HG02870 (cell line): Measurements from ENCODE around the gene TNFRSF14.

Source experiments
- ATAC-seq: cut with Tn5 transposase; IDR thresholded peaks from one replicate; pipeline ENCODE4 v1.9.1; 2021; ENCODE audit warnings: mild to moderate bottlenecking, moderate library complexity; ENCODE audit not compliant: unreplicated experiment

Gene TNFRSF14

DNA sequence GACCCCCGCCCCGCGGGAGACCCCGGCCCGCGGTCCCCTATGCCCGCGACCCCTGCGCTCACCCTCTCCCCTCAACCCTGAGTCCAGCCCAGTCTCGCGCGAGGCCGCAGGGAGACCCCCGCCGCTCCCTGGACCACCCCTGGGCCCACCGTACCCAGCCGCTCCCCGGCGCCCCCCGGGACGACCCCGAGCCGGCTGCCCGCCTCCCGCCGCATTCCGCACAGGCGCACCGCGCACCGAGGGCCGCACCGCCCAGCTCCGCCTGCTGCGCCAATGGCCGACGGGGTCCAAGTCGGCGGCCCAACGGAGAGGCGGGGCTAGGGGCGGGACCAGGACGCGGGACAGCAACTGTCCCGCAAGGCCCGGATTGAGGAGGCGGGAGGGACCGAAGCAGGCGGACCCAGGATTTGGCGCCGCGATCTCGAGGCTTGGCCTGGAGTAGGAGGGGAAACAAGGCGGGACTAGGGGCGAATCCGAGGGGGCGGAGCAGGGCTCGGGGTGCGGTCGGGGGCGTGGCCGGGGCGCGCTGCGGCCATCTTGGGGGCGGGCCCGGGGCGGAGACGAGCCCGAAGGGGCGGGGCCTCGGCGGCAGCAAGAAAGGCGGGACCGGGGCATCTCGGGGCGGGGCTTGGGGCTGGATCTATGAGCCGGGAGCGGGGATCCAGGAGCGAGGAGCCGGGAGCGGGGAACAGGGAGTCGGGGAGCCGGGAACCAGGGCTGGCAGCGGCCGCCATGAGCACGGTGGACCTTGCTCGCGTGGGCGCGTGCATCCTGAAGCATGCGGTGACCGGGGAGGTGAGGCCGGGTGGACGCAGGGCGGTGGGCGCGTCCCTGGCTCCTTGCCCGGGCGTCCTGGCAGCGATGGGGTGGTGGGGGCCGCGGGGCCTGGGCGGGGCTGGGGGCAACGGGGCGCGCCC, 30.2 kb downstream of the TNFRSF14 start, which contains the start of gene PRXL2B:
TSS of gene PRXL2B (plus strand) at position 624 of the 917 bp plus-strand sequence. CDS start at position 733, 109 bp downstream.
- peak; percentile 70 for ATAC-seq

DNA sequence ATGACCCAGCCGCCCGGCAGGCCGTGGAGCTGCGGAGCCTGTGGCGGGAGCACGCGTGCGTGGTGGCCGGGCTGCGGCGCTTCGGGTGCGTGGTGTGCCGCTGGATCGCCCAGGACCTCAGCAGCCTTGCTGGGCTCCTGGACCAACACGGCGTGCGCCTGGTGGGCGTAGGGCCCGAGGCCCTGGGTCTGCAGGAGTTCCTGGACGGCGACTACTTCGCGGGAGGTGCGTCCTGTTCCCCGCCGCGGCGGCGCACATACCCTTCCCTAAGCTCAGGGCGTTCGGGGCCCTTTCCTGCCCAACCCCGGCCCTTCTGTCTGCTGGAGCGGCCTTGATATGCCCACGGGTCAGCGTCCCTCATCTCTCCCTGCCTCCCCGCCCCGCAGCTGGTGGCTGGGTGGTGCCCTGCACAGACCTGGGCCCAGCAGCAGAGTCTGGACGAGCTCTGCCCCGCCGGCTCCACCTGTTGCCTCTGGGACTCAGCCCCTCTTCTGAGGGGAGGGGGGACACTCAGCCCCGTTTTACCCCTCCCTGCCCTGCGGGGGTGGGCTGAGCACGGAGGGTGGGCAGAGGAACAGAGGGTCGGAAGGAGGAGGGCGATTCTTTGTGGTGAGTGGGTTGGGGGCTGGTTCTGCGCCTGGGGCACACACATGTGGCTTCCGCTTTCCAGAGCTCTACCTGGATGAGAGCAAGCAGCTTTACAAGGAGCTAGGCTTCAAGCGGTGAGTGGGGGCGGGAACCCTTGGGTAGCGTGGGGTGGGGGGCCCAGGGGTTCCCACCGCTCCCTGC, 31.1 kb downstream of the TNFRSF14 start:
- no peak for ATAC-seq

DNA sequence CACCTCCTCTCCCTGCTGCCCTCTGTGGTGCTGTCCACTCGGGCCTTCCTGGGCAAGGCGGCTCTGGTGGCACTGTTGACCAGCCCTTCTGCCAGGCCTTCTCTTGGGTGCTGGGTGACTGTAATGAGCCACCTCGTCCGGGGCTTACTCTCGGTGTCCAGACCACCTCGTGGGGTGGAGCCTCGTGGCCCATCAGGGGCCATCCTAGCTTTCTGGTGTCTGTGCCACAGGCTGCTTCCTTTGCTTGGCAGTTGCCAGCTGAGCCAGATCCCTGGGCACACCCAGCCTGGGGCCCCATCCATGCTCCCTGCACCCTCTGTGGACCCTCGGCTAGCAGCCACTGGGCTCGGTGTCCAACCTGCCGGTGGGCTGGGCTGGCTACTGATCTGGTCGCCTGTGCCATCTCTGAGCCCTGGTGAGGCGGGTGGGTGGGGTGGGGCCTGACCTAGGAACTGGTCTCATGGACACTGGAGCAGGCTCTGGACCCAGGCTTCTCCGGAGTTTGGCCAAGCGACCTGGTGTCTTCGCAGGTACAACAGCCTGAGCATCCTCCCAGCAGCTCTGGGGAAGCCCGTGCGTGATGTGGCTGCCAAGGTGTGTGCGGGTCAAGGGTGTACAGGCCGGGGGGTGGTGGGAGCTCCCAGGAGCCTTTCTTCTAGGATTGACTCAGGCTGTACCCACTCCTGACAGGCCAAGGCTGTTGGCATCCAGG, 31.8 kb downstream of the TNFRSF14 start:
- no peak for ATAC-seq

DNA sequence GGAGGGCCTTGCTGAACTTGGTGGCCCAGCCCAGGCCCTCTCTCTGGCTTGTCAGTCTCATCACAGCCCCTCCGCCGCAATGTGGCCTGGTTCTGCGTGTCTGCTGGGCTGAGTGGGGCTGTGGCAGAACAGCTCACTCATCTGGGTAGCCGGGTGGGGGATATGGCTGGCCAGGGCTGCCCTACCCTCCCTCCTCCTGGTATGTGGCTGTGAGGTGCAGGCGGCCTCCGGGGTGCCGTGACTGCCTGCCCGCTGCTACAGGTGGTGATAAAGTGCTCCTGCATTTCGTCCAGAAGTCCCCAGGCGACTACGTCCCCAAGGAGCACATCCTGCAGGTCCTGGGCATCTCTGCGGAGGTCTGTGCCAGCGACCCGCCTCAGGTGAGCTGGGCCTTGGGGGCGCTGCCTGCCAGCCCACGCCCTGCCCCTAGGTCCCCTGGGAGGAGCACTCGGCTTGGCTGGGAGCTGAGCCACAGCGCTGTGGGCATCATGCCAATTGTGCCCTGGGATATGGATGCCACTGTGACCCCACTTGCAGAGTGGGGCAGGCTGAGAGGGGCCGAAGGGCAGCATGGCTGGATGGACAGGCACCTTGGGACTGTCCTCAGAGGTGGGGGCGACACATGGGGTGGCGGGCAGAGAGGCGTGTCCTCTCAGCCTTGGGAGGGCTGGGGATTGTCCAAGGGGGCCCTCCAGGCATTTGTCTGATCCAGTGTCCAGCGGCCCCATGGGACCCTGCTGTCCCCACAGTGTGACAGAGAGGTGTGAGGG, 32.7 kb downstream of the TNFRSF14 start:
- ATAC-seq = no peak

DNA sequence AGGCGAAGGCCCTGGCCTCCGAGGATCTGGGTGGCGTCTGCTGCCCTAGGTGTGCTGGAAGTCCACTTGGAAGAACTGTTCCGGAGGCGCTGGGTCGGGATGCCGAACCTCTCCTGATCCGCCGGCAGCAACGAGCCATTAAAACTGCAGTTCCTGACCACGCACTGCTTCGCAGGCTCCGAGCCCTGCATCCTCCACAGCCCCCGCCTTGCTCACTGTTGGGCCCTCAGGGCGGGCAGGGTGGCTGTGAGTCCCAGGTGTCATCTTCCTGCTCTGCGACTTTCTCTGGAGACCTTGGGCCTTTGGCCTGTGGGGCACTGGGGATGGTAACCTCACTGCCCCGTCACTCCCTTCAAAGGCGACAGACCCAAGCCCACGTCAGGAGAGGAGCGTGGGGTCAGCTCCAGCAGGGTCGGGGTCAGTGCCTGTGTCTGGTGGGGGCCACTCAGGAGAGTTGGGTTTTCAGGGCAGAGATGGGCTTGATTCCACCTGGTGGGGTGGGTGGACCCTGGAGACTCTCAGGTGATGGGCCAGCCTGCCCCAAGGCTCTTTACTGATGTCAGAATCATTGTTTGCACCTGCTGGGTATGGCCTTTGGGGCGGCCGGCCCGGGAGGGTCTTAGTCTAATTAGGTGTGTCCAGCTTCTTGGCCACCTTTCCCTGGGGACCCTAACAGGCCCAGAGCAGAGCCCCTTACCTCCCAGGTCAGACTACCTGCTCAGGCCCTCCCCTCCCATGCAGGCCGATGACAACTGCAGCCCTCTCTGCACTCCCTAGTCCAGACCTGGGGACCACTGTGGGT, 33.5 kb downstream of the TNFRSF14 start:
- no peak for ATAC-seq

DNA sequence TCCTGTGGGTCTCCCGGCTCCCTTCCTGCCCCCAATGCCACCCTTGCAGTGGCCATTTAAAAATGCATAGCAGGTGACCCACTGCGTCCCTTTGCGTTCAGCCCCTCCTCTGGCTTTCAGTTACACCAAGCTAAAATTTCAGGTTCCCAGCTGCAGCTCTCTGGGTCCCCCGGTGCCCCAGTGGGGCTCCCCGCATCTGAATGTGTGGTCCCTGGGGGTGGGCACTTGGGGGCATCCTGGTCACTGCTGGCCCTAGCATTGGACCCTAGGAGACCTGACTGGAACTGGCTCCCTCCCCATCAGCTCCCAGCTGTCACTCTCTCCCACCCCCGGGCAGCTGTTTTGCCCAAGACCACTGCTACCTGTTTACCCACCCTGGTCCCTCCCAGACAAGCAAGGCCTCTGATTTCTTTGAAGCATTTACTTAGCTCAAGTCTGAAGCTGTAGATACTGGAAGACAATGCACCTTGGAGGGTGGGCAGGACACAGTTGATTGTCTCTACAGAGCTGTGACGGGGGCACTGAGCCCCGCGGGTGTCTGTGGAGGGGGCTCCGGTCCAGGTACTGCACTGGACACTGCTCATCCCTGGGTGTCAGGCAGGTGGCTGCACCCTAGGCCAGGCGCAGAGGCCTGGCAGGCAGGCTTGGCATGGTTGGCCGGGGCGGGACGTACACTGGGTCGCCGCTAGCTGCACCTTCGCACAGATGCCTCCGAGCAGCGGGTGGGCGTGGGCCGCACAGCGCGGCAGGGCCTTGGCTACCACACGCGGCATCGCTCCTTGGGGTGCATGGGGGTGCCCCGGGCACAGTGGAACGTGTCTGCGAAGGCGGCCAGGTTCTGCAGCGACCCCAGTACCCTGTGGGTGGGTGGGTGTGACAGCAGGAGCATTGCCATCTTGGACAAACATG, 34.3 kb downstream of the TNFRSF14 start:
- ATAC-seq = no peak

DNA sequence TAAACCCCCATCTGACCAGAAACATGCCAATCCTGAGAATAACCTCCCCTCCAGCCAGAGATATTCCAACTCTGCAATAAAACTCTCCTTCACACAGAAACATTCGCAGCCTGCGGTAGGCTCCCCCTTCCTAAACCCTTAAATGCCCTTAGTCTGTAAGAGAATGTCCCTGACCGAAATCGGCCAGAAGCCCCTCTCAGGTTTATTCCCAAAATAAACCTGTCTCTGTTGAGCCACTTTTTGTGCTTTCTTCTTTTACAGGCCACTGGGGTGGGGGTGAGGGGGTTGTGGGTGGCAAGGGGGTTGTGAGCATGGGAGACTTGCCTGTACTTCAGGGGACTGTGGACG, 35.0 kb downstream of the TNFRSF14 start:
- ATAC-seq = no peak

DNA sequence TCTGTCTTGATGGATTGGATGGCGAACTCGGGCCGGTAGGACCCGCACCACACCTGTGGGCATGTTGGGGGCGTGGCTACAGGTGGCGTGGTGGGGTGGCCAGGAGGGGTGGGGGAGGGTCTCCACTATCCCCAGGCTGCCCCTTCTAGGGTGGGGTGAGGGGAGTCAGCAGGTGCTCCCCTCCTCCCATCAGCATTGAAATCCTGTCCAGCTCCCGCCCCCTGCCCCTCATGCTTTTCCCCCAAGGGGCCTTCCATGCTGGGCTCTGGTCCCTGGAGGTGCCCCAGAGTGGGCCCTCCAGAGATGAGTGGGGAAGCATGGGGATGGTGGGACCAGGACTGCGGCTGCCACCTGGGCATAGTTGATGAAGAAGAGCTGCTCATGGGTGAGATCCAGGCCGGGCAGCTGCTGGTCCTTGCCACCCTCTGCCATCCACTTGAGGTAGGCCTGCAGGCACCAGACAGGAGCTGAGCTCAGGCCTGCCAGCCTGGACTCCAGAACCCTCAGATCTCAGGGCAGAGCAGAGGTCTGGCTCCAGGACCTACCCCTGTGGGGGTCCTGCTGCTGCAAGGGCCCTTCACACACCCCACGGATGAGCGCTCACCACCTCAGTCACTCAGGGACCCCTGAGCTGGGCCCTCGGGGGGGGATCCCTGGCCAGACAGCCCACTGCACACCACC, 35.5 kb downstream of the TNFRSF14 start:
- ATAC-seq = no peak

DNA sequence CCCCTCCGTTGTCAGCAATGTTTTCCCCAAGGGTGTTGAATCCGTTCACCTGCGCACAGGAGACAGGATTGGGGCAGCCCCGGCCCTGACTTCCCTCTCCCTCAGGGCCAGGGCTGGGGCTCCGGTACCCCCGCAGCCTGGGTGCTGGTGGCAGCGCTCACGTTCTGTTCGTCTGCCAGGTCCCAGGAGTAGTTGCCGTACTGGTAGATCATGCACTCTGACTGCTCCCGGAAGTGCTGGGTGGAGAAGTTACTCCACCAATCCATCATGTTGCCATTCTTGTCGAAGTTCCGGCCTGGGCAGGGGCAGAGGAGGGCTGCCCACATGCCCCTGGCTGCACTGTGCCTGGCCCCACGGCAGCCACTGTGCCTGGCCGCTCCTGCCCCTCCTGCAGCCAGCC, 36.5 kb downstream of the TNFRSF14 start:
- no peak for ATAC-seq

DNA sequence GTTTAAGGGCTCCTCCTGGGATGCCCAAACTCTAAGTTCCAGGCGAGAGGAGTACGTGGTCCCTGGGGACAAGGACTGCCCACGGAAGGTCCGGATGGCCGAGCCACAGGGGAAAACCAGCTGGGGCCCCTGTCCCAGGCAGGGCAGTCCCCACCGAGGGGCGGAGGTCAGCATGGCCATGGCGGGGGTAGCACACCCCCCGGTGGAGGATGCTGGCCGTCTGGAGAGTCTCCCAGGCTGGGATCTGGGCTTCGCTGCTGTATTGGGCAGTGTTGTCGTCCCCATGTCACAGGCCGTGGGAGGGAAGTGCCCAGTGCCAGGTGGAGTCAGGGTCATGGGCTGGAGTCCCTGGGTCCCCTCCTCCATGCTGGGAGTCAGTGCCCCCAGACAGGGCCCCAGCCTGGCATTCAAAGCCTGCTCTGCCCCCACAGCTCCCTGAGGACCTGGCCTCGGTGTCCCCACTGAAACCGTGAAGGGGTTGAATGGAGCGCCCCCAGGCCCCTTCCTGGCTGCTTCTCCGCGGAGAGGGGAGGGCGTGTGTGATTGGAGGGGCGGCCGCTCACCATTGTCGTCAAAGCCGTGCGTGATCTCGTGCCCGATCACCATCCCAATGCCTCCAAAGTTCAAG, 37.2 kb downstream of the TNFRSF14 start:
- ATAC-seq = no peak

DNA sequence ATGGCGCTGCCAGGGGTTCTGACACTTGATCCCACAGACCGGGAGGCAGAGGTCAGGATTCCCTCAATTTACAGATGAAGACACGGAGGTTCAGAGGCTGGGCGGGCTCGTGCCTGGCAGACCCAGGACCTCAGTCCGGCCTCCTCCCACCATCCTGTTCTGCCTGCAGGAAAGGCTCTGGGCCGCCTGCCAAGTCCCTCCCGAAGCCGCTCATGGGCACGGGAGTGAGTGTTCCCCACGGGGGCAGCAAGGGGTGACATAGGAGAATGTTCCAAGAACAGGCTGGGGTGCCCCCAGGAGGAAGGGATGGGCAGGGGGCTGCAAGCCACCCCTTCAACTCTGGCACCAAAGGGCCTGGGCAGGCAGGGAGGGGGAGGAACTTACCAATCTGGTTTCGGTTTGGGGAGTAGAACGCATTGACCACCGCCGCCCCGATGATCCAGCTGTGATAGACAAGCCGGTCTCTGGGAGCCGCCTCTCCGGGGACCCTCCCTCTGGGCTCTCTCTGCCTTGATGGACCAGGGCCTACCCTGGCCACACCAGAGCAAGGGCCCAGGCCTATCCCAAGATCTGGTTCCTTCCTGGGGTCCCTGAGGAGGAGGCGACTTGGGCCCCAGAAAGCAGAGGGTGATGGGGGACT, 38.0 kb downstream of the TNFRSF14 start:
- ATAC-seq = no peak

DNA sequence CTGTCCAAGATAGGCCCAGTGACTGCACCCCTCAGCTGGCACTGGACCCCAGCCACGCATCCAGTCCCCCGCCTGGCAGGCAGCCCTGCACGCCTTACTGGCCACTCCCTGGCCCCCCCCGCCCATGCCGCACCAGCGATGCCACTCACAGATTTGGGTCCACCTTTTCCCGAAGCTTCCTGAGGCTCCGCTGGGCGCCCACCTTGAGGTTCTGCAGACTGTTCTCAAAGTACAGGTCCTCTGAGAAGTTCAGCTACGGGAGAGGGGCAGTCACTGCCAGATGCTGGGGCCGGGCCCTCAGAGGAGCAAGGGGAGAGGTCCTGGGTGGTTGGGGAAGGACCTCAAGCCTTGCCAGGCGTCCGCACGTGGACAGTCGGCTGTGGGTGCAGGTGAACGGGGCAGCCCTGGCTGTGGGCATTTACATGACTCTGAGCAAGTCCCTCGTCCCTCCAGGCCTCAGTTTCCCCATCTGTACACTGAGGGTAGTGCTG, 38.5 kb downstream of the TNFRSF14 start:
- no peak for ATAC-seq

DNA sequence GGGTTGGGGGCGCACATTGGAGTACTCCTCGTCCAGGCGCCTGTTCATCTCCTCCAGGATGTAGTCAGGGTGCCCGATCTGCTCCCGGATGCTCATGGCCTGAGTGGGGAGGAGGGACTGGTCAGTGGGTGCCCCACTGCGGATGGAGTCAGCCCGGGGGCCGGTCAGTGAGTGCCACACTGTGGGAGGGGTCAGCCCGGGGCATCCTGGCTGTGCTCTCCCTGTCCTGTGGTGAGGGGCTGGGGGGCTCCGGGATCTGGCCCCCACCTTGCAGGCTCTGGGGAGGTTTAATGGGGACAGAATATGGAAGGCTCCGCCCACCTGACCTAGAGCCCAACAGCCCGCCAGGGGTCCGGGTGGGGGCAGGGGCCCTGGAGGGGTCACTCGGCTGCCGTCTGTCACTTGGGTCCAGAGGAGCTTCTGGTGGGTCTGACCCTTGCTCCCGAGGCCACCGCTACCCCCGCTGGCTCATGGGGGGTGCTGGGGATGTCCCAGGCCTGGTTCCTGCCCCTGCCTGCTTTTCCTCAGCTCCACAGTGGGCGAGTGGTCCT, 39.2 kb downstream of the TNFRSF14 start:
- ATAC-seq = no peak

DNA sequence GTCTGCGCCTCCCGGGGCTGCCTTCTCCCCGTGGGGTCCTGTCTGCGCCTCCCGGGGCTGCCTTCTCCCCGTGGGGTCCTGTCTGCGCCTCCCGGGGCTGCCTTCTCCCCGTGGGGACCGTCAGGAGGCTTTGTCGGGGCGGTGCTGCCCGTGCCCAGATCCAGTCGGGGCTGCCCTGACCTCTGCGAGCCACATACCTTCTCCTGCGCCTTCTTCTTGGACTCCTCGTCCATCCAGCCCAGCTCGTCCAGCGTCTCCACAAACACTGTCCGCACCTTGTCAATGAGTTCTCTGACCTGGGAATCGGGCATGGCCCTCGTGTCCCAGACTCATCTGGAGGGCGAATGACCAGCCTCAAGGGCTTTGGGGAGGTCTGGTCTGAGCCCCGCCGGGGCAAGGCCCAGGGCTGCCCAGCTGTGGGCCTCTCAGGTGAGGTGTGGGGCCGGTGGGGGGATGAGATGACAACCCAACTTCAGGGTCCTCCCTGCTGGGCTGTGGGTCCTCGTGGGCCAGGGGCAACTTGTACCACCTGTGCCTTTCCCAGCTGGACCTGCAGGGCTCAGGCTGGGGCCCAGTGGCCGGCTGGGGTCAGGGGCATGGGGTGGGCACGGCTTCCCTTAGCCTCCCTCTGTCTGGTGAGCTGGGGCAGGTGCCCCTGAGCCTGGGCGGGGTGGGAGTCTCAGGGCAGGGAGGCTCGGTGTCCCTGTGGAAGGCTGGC, 39.8 kb downstream of the TNFRSF14 start:
- ATAC-seq = no peak

DNA sequence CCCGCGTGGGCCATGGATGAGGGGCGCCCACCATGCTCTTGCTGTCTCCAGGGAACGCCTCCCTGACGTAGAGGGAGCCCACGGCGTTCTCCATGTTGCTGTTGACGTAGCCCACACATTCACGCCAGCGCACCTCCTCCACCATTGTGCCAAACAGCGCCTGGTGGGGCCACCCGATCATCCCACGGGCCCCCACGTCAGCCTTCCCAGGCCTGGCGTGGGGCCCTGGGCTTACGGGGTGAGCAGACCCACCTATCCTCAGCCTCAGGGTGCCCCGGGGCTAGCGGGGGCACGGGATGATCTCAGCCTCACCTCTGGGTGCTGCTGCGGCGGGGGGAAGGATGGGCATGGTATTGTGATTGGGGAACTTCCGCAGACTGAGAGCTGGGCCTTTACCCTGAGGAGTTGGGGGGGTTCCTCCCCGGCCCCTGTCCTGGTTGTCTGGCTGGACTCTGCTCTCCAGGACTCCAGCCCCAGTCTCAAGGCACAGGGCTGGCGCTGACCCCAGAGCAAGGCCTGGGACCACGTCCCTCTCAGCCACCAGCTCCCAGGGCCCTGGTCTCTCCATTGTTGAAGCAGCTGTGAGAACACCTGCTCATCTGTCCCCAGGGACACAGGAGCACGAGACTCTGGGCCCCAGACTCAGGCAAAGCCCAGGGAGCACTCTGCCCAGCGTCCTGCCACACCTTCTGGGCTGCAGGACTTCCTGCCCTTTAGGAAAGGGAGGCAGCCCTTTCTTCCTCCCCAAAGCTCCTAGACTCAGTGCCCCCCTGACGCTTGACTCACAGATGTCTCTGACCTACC, 40.6 kb downstream of the TNFRSF14 start:
- no peak for ATAC-seq
